ENCODE measurements around the gene DPYSL5. TPM values are rescaled to one million over a fixed set of nuclear protein-coding genes. Genes with fewer than 3 reads are reported as not detected.

Gene DPYSL5
- polyA plus RNA-seq, 1 donor from 2014 or later: 111 TPM

DNA sequence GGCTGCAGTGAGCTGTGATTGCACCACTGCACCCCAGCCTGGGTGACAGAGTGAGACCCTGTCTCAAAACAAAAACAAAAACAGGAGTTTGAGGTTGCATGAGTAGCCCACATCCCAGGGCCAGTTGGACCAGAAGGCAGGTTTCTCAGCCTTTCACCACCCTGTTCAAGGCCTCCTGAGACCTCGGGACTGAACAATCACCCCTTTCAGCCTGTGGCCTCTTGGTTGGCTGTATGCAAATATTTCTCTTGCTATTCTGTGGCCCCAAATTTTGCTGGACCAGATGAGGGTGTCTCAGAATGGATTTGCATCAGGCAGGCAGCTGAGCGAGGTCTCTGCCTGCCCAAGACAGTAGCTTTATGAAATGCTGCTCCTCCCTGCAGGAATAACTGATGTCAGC lies 56.9 kb downstream of the DPYSL5 start:
- no peak overlapping the region for H3K4me2 ChIP-seq (ENCODE audit: low read length)
- no peak overlapping the region for H3K9ac ChIP-seq (ENCODE audit: low read length)
- peaks cover 15% of the 10 kb centered on the region for H3K79me2 ChIP-seq (replicated peaks; ENCODE audit: insufficient read depth, low read length)
- H4K20me1 ChIP-seq (ENCODE audit: insufficient read depth): no peaks in the 10 kb centered on the region
- H3F3A ChIP-seq (ENCODE audit: insufficient read depth, low read length, poor library complexity, severe bottlenecking): no peaks in the 10 kb centered on the region
- no peak overlapping the region for H3K27ac ChIP-seq (ENCODE audit: low read length)
- no peak overlapping the region for H2AFZ ChIP-seq (ENCODE audit: low read depth, low read length)
- TF ChIP-seq EP300 (conservative IDR thresholded peaks at IDR 0.05; ENCODE audit: poor library complexity, severe bottlenecking): no peak
- no peak for TF ChIP-seq POLR2AphosphoS5 (IDR thresholded peaks at IDR 0.05)
- TF ChIP-seq RAD21 (conservative IDR thresholded peaks at IDR 0.05): no peak
- TF ChIP-seq TAF1 (IDR thresholded peaks at IDR 0.05; ENCODE audit: low read depth): no peak
- TF ChIP-seq, protein P1, sequence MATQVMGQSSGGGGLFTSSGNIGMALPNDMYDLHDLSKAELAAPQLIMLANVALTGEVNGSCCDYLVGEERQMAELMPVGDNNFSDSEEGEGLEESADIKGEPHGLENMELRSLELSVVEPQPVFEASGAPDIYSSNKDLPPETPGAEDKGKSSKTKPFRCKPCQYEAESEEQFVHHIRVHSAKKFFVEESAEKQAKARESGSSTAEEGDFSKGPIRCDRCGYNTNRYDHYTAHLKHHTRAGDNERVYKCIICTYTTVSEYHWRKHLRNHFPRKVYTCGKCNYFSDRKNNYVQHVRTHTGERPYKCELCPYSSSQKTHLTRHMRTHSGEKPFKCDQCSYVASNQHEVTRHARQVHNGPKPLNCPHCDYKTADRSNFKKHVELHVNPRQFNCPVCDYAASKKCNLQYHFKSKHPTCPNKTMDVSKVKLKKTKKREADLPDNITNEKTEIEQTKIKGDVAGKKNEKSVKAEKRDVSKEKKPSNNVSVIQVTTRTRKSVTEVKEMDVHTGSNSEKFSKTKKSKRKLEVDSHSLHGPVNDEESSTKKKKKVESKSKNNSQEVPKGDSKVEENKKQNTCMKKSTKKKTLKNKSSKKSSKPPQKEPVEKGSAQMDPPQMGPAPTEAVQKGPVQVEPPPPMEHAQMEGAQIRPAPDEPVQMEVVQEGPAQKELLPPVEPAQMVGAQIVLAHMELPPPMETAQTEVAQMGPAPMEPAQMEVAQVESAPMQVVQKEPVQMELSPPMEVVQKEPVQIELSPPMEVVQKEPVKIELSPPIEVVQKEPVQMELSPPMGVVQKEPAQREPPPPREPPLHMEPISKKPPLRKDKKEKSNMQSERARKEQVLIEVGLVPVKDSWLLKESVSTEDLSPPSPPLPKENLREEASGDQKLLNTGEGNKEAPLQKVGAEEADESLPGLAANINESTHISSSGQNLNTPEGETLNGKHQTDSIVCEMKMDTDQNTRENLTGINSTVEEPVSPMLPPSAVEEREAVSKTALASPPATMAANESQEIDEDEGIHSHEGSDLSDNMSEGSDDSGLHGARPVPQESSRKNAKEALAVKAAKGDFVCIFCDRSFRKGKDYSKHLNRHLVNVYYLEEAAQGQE (IDR thresholded peaks at IDR 0.05; ENCODE audit: borderline replicate concordance): no peak
- no peak for TF ChIP-seq SMC3 (conservative IDR thresholded peaks at IDR 0.05; ENCODE audit: poor library complexity)
- H3K36me3 ChIP-seq (ENCODE audit: insufficient read depth, low read length): peaks cover 2% of the 10 kb centered on the region
- no peaks in the 10 kb centered on the region for H3K9me3 ChIP-seq (ENCODE audit: low read length)
- H3K4me3 ChIP-seq (ENCODE audit: low read length): no peak overlapping the region
- H3K27me3 ChIP-seq (ENCODE audit: insufficient read depth, low read depth, low read length): no peaks in the 10 kb centered on the region
- H3K9me2 ChIP-seq (ENCODE audit: insufficient read depth, low read length): no peaks in the 10 kb centered on the region

DNA sequence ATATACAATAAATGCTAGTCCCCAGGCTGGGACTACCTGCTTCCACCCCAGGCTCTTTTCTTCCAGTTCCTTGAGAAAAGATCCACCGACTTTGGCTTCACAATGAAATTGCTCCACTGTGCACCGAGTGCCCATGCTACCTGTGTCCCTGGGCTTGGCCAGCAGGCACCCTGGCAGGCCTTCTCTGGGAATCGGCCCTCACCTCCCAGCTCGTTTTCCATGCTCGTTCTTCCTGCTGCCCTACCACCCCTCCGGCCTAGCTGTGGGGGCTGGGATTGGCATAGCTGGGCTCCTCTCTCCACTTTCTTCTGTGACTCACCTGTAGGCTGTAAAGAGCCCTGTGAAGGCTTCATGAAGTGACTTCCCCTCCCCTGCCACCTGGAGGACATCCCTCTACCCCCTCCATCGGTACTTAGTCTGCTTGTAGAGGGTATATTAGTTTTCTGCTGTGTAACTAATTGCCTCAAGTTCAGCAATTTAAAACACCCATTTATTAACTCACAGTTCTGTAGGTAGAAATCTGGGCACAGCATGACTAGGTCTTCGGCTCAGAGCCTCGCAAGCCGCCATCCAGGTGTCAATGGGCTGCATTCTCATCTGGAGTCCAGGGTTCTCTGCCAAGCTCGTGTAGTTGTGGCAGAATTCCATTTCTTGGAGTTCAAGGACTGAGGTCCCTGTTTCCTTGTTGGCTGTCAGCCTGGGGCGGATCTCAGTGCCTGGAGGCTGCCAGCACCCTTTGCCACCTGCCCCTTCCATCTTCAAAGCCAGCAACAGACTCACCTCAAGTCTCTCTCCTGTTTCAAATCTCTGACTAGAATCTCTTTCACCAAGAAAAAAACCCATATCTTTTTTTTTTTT lies 57.6 kb downstream of the DPYSL5 start:
- no peak overlapping the region for H3K9ac ChIP-seq (ENCODE audit: low read length)
- H3F3A ChIP-seq (ENCODE audit: insufficient read depth, low read length, poor library complexity, severe bottlenecking): no peaks in the 10 kb centered on the region
- no peak overlapping the region for H3K4me2 ChIP-seq (ENCODE audit: low read length)
- no peak overlapping the region for H3K4me3 ChIP-seq (ENCODE audit: low read length)
- TF ChIP-seq, protein P1 (IDR thresholded peaks at IDR 0.05; ENCODE audit: borderline replicate concordance): no peak
- TF ChIP-seq RAD21 (conservative IDR thresholded peaks at IDR 0.05) (no peak), EP300 (conservative IDR thresholded peaks at IDR 0.05; ENCODE audit: poor library complexity, severe bottlenecking) (no peak), TAF1 (IDR thresholded peaks at IDR 0.05; ENCODE audit: low read depth) (no peak), EZH2 (IDR thresholded peaks at IDR 0.05; ENCODE audit: borderline replicate concordance, insufficient read depth, low read length, poor library complexity, severe bottlenecking) (no peak), POLR2AphosphoS5 (IDR thresholded peaks at IDR 0.05) (no peak), SMC3 (conservative IDR thresholded peaks at IDR 0.05; ENCODE audit: poor library complexity) (no peak), MXI1 (conservative IDR thresholded peaks at IDR 0.05; ENCODE audit: poor library complexity, severe bottlenecking) (no peak)
- TF ChIP-seq, protein P2, sequence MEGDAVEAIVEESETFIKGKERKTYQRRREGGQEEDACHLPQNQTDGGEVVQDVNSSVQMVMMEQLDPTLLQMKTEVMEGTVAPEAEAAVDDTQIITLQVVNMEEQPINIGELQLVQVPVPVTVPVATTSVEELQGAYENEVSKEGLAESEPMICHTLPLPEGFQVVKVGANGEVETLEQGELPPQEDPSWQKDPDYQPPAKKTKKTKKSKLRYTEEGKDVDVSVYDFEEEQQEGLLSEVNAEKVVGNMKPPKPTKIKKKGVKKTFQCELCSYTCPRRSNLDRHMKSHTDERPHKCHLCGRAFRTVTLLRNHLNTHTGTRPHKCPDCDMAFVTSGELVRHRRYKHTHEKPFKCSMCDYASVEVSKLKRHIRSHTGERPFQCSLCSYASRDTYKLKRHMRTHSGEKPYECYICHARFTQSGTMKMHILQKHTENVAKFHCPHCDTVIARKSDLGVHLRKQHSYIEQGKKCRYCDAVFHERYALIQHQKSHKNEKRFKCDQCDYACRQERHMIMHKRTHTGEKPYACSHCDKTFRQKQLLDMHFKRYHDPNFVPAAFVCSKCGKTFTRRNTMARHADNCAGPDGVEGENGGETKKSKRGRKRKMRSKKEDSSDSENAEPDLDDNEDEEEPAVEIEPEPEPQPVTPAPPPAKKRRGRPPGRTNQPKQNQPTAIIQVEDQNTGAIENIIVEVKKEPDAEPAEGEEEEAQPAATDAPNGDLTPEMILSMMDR (IDR thresholded peaks at IDR 0.05; ENCODE audit: poor library complexity, severe bottlenecking): no peak
- H3K27ac ChIP-seq (ENCODE audit: low read length): no peak overlapping the region
- H3K36me3 ChIP-seq (ENCODE audit: insufficient read depth, low read length): peaks cover 8% of the 10 kb centered on the region
- H2AFZ ChIP-seq (ENCODE audit: low read depth, low read length): no peak overlapping the region
- H3K27me3 ChIP-seq (ENCODE audit: insufficient read depth, low read depth, low read length): no peaks in the 10 kb centered on the region
- H3K79me2 ChIP-seq (replicated peaks; ENCODE audit: insufficient read depth, low read length): peaks cover 22% of the 10 kb centered on the region
- no peaks in the 10 kb centered on the region for H3K9me3 ChIP-seq (ENCODE audit: low read length)
- H3K9me2 ChIP-seq (ENCODE audit: insufficient read depth, low read length): no peaks in the 10 kb centered on the region
- H4K20me1 ChIP-seq (ENCODE audit: insufficient read depth): no peaks in the 10 kb centered on the region

Data from neural cell (in vitro differentiated cells).